Measurements from ENCODE around the gene G6PC2. TPM values are rescaled to one million over a fixed set of nuclear protein-coding genes. Genes with fewer than 3 reads are reported as not detected.

G6PC2 gene
- total and polyA plus RNA-seq, 10 of the 15 experiments (the other 5 are each of a cell fraction or from before 2014, with no cell fraction given) = not detected

DNA sequence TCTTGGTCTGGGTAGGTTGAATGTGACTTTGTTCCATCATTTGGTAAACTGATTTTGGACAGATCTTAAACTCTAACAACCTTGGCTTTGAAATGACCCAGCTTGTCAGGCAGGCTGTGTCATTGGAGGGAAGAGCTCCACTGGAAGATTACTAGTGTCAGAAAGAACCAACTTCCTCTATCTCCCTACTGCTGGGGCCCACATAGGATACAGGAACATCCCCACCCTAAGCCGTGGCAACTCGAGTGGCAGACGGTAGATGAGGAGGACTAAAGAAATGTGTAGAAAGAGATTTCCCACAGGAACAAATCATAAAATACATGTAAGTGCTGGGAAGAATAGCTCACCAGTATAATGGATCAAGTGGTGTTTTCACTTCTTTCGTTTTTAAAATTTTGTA, 4.3 kb upstream of the G6PC2 start:
- peaks cover 0 to 3% of the 10 kb centered on the region in 2 experiments; a peak in 1 of 4 replicates for H3K27me3 ChIP-seq (replicated peaks in 1 of 2; ENCODE audit: control insufficient read depth in 2 of 2, insufficient read depth in 2 of 2, low read length in 1 of 2)
- no peak overlapping the region for H2AFZ ChIP-seq (ENCODE audit: control insufficient read depth, low read depth, low read length)
- ChIA-PET CTCF (no interaction called here), SMC1A (ENCODE audit: uncharacterized antibody, unreplicated experiment) (no interaction called here), RAD21 (ENCODE audit: unreplicated experiment) (no interaction called here), POLR2A (no interaction called here)
- DNase-seq (ENCODE audit: low read depth, low spot score) (no peak), FAIRE-seq (no peak), ATAC-seq (no peak)
- H3K79me2 ChIP-seq (ENCODE audit: control insufficient read depth, insufficient read depth, low read length) = no peaks in the 10 kb centered on the region
- H3K9me3 ChIP-seq (replicated peaks; ENCODE audit: control insufficient read depth, insufficient read depth, low read length) = no peaks in the 10 kb centered on the region
- no peak for TF ChIP-seq GABPA (IDR thresholded peaks at IDR 0.05; ENCODE audit: low read depth)
- TF ChIP-seq NFYB (IDR thresholded peaks at IDR 0.05; ENCODE audit: insufficient read depth, low read depth, low read length) = no peak
- TF ChIP-seq IRF4 (IDR thresholded peaks at IDR 0.05; ENCODE audit: low read depth, low read length) = no peak
- no peaks in the 10 kb centered on the region for H3K4me1 ChIP-seq (ENCODE audit: control insufficient read depth, insufficient read depth, low read length)
- H4K20me1 ChIP-seq (ENCODE audit: control insufficient read depth, insufficient read depth) = no peaks in the 10 kb centered on the region
- no peak overlapping the region for H3K27ac ChIP-seq (ENCODE audit: control insufficient read depth, insufficient read depth)
- H3K4me3 ChIP-seq = no peak overlapping the region
- H3K36me3 ChIP-seq (ENCODE audit: control insufficient read depth in 2 of 2, insufficient read depth in 2 of 2, low read length in 1 of 2) = no peaks in the 10 kb centered on the region
- no peak overlapping the region for H3K9ac ChIP-seq (ENCODE audit: control insufficient read depth, insufficient read depth, low read length)
- in situ Hi-C loops (cut with MboI) (no loop called here), intact Hi-C loops (cut with micrococcal nuclease; ENCODE audit: unreplicated experiment) (no loop called here)
- no peak overlapping the region for H3K4me2 ChIP-seq (ENCODE audit: control insufficient read depth, insufficient read depth)
- 48% methylated on average over 4 of the region's 4 CpGs for WGBS (ENCODE audit: insufficient coverage, insufficient replicate concordance, low lambda C conversion rate, missing lambda C conversion rate)
- no TSS peak for BruUV-seq (replicated peaks)

GRCh38 chr2:168897449-168897848, 3.6 kb upstream of the G6PC2 start:
- ATAC-seq (no peak), DNase-seq (ENCODE audit: low read depth, low spot score) (no peak), FAIRE-seq (no peak)
- Histone ChIP-seq H3K27ac (ENCODE audit: control insufficient read depth, insufficient read depth) (no peak overlapping the region), H3K79me2 (ENCODE audit: control insufficient read depth, insufficient read depth, low read length) (no peaks in the 10 kb centered on the region), H3K36me3 (ENCODE audit: control insufficient read depth in 2 of 2, insufficient read depth in 2 of 2, low read length in 1 of 2) (no peaks in the 10 kb centered on the region), H3K4me1 (ENCODE audit: control insufficient read depth, insufficient read depth, low read length) (no peaks in the 10 kb centered on the region), H3K4me2 (ENCODE audit: control insufficient read depth, insufficient read depth) (no peak overlapping the region), H3K9me3 (replicated peaks; ENCODE audit: control insufficient read depth, insufficient read depth, low read length) (no peaks in the 10 kb centered on the region), H4K20me1 (ENCODE audit: control insufficient read depth, insufficient read depth) (no peaks in the 10 kb centered on the region), H3K9ac (ENCODE audit: control insufficient read depth, insufficient read depth, low read length) (no peak overlapping the region), H3K4me3 (no peak overlapping the region), H2AFZ (ENCODE audit: control insufficient read depth, low read depth, low read length) (no peak overlapping the region), H3K27me3 (replicated peaks in 1 of 2; ENCODE audit: control insufficient read depth in 2 of 2, insufficient read depth in 2 of 2, low read length in 1 of 2) (no peaks in the 10 kb centered on the region; a peak in 1 of 4 replicates)
- CTCF ChIA-PET = no interaction called here
- 0% methylated on average over 1 of the region's 1 CpG for WGBS (ENCODE audit: insufficient coverage, insufficient replicate concordance, low lambda C conversion rate, missing lambda C conversion rate)
- intact Hi-C loops (cut with micrococcal nuclease; ENCODE audit: unreplicated experiment) (no loop called here), in situ Hi-C loops (cut with MboI) (no loop called here)
- RAD21 ChIA-PET (ENCODE audit: unreplicated experiment) = no interaction called here
- POLR2A ChIA-PET = no interaction called here
- no TSS peak for BruUV-seq (replicated peaks)
- SMC1A ChIA-PET (ENCODE audit: uncharacterized antibody, unreplicated experiment) = no interaction called here
- TF ChIP-seq LARP7 (IDR thresholded peaks at IDR 0.05) (no peak), ATF7 (IDR thresholded peaks at IDR 0.05; ENCODE audit: low read depth) (no peak), IKZF1 (conservative IDR thresholded peaks at IDR 0.05) (no peak), RB1 (IDR thresholded peaks at IDR 0.05; ENCODE audit: borderline replicate concordance) (no peak), ZBED1 (IDR thresholded peaks at IDR 0.05; ENCODE audit: borderline replicate concordance) (no peak), RELB (IDR thresholded peaks at IDR 0.05; ENCODE audit: low read depth) (no peak), SUPT20H (IDR thresholded peaks at IDR 0.05; ENCODE audit: borderline replicate concordance, control insufficient read depth, low read depth, low read length) (no peak), NFXL1 (IDR thresholded peaks at IDR 0.05; ENCODE audit: borderline replicate concordance) (no peak), PML (IDR thresholded peaks at IDR 0.05; ENCODE audit: low read length) (no peak), ZNF384 (IDR thresholded peaks at IDR 0.05; ENCODE audit: borderline replicate concordance, low read depth, low read length) (no peak)
